Measurements from ENCODE around the gene C12orf43. TPM values are rescaled to one million over a fixed set of nuclear protein-coding genes. Genes with fewer than 3 reads are reported as not detected.

Gene C12orf43
- total and polyA plus RNA-seq, 3 donors from 2014 or later = 14.3 to 16.5 (median 15.9) TPM

DNA sequence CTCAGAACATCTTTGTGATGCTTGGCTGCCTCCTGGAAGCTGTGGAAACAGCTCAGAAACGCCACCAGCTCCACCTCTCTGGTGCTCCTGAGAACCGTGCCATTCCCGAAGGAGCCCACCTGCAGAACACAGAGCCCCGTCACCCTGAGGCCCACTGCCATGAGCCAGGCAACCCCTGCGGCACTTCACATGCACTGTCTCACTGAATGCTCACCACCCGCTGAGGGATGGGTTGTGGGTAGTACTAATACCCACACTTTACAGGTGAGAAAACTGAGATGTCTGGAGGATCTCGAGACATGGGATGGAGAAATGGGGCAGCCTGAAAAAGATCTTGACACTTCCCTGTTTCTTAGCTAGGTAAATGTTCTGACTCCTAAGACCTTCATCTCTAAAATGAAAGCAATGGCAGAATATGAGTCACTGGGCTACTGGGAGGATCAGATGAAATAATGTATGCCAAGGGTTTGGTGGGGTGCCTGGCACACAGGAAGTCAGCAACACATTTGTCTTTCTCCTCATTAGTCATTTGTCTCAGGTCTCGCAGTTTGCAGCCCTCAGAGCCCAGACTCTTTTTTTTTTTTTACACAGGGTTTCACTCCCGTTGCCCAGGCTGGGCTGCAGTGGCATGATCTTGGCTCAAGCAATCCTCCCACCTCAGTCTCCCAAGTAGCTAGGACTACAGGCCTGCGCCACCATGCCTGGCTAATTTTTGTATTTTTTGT lies 17.5 kb upstream of the C12orf43 start:
- TF ChIP-seq, protein P1, sequence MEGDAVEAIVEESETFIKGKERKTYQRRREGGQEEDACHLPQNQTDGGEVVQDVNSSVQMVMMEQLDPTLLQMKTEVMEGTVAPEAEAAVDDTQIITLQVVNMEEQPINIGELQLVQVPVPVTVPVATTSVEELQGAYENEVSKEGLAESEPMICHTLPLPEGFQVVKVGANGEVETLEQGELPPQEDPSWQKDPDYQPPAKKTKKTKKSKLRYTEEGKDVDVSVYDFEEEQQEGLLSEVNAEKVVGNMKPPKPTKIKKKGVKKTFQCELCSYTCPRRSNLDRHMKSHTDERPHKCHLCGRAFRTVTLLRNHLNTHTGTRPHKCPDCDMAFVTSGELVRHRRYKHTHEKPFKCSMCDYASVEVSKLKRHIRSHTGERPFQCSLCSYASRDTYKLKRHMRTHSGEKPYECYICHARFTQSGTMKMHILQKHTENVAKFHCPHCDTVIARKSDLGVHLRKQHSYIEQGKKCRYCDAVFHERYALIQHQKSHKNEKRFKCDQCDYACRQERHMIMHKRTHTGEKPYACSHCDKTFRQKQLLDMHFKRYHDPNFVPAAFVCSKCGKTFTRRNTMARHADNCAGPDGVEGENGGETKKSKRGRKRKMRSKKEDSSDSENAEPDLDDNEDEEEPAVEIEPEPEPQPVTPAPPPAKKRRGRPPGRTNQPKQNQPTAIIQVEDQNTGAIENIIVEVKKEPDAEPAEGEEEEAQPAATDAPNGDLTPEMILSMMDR (IDR thresholded peaks at IDR 0.05) = no peak
- TF ChIP-seq POLR2A (IDR thresholded peaks at IDR 0.05) = no peak
- 91 to 93% methylated on average over 5 to 10 of the region's 10 CpGs for WGBS, 2 donors
- Histone ChIP-seq H3K9me3 (no peaks in the 10 kb centered on the region), H3K4me1 (no peaks in the 10 kb centered on the region), H3K27me3 (no peaks in the 10 kb centered on the region), H3K36me3 (ENCODE audit: low read depth, missing control alignments) (no peaks in the 10 kb centered on the region), H3K4me3 (no peak overlapping the region), H3K27ac (no peak overlapping the region)
- DNase-seq = no peak
- intact Hi-C loops (cut with DNase I; ENCODE audit: low total_unique reads) = no loop called here

DNA sequence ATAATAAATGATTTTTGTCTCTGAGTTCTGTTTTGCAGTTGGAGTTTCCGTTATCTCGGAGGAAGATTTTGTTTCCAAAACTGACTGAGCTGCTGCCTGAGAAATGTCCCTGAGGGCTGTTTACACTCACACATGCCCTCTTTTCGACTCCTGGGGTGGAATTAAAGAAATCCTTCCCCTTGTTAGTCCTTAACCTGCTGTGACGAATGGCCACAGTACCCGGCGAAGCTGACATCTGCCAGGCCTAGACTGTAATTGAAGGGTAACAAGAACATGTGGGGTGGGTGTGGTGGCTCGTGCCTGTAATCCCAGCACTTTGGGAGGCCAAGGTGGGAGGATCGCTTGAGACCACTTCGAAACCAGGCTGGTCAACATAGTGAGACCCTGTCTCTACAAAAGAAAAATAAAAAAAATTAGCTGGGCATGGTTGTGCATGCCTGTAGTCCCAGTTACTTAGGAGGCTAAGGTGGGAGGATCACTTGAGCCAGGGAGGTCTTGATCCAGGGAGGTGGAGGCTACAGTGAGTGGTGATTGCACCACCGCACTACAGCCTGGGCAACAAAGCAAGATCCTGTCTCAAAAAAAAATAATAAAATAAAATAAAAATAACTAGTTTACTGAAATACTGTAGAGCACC lies 14.4 kb upstream of the C12orf43 start:
- H3K36me3 ChIP-seq (ENCODE audit: low read depth, missing control alignments) = no peaks in the 10 kb centered on the region
- 73 to 83% methylated on average over 6 to 10 of the region's 10 CpGs for WGBS, 2 donors
- TF ChIP-seq, protein P1 (IDR thresholded peaks at IDR 0.05) = no peak
- TF ChIP-seq POLR2A (IDR thresholded peaks at IDR 0.05) = no peak
- no peak overlapping the region for H3K4me3 ChIP-seq
- intact Hi-C loops (cut with DNase I; ENCODE audit: low total_unique reads) = no loop called here
- no peaks in the 10 kb centered on the region for H3K4me1 ChIP-seq
- H3K9me3 ChIP-seq = no peaks in the 10 kb centered on the region
- DNase-seq = no peak
- no peak overlapping the region for H3K27ac ChIP-seq
- no peaks in the 10 kb centered on the region for H3K27me3 ChIP-seq

- no peak overlapping the region for H3K27ac ChIP-seq
- H3K36me3 ChIP-seq (ENCODE audit: low read depth, missing control alignments) = no peaks in the 10 kb centered on the region
- intact Hi-C loops (cut with DNase I; ENCODE audit: low total_unique reads) = no loop called here
- H3K27me3 ChIP-seq = no peaks in the 10 kb centered on the region
- WGBS, 2 donors = 90% methylated on average over 10 of the region's 10 CpGs
- H3K4me1 ChIP-seq = no peaks in the 10 kb centered on the region
- no peak overlapping the region for H3K4me3 ChIP-seq
- TF ChIP-seq POLR2A (IDR thresholded peaks at IDR 0.05) = no peak
- TF ChIP-seq, protein P1 (IDR thresholded peaks at IDR 0.05) = no peak
- H3K9me3 ChIP-seq = no peaks in the 10 kb centered on the region
- DNase-seq = no peak
These were observed 10.2 kb upstream of the C12orf43 start for GRCh38 chr12:121026274-121027045.

GRCh38 chr12:121025442-121026226 lies 9.3 kb upstream of the C12orf43 start:
- H3K9me3 ChIP-seq = no peaks in the 10 kb centered on the region
- no peak for TF ChIP-seq POLR2A (IDR thresholded peaks at IDR 0.05)
- TF ChIP-seq, protein P1 (IDR thresholded peaks at IDR 0.05) = no peak
- no peaks in the 10 kb centered on the region for H3K27me3 ChIP-seq
- no peak overlapping the region for H3K4me3 ChIP-seq
- H3K36me3 ChIP-seq (ENCODE audit: low read depth, missing control alignments) = no peaks in the 10 kb centered on the region
- no peak overlapping the region for H3K27ac ChIP-seq
- DNase-seq = no peak
- intact Hi-C loops (cut with DNase I; ENCODE audit: low total_unique reads) = no loop called here
- no peaks in the 10 kb centered on the region for H3K4me1 ChIP-seq
- 91 to 94% methylated on average over 11 of the region's 11 CpGs for whole genome bisulfite sequencing, 2 donors
